ENCODE measurements around the gene BCL11A.

BCL11A gene

GRCh38 chr2:60456115-60456770 is 97.2 kb downstream of the BCL11A start:
- DNase-seq: no peak

DNA sequence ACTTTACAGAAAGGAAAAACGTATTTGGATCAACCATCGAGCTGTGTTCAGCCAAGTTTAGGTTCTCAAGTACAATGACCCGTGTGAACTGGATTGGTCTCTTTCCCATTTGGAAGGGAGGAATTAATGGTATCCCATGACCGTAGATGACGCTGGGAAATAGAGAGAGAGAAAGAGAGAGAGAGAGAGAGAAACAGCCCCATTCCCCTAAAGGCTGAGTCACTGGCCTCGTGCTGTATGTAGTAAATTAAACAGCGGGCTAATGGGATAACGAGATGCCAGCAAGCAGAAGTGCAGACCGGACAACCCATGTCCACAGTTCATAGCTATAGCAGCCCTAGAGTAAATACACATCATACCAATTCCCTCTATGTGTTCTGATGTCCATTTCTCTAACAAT is 99.6 kb downstream of the BCL11A start:
- DNase-seq: no peak

DNA sequence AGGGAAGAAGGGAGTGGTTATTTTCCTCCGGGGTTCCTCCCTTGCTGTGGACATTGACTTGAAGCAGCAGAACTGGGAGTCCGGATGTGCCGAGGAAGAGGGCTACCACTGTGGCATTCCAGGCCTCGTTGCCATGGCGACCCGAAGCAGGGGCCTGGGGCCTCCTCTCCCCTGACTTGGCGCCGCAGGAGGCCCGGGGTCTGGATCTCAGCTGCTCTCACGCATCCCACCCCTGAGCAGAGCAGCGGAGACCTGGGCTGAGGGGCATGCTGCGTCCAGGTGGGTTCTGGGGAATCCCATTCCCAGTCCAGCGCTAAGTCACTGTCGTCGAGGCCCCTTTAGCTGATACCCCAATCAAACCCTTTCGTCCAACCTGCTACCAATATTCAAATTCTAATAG is 100.2 kb downstream of the BCL11A start:
- DNase-seq: no peak

DNA sequence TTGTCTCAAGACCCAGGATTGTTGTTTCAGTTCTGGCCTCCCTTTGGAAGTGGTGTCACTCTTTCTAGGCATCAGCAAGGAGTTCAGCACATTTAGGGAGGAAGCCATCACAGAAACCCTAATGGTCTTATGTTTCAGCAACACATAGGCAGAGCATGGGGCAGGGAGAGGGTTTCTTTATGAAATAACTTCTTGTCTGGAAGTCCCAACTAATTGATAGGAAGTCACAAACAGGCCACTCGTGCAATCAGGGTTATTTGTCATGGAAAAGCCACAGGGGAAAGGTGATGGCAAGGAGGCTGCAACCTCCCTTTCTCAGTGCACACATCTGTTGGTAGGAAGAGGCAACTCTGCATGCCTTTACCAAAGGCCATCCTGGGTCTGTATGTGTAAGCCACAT is 103.0 kb downstream of the BCL11A start:
- no peak for DNase-seq

DNA sequence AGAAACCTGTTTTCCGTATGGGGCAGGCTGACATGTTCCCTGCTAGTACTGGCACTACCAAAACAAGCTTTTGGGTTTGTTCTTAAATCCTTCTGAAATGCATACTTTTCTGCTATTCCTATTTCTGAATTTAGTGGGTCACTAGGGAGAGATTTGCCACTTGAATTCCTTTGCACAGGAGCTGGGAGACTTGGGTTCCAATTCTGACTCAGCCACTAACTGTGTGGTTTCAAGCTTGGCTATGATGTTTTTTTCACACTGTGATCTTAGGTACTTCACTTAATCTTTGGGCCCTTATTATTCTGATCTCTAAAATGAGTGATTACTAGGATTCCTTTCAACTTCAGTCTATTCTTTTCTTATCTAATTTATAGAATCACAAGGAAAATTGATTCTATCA is 105.5 kb downstream of the BCL11A start:
- DNase-seq: no peak

DNA sequence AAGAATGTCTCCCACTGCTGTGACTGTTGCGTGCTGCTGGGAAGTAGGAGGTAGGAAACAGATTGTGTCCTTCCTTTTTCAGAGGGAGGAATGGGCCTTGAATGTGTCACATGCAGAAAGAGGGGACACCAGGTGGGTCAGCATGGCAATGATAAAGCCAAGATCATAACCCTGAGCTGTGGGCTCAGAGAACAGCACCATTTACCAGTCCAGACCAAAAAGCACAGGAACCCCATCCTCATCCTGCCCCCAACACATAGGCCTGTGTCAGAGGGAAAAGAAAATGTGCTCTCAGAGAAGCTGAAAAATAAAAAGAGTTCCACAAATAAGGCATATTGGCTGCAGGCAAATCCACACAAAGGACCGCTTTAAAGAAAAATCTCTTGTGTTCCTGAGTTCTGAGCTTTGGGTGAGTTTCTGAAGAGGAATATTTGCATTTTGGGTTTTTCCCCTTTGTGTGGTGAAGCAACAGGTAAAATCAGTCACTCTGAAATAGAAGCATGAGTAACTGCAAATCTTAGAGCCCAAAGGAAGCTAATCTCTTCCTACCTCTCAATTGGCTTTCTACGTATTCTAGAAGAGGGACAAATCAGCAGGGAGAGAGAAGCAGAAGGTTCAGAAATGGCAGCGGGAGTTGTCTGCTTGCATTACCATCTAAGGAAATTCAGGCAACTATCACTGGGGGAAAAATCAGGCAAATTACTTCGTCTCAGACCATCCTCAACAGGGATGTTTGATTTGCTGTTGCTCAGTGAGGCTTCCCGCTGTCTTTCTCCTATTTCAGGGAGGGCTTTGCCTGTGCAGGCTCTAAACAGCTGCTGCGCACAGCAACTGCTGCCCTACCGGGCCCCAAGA is 106.8 kb downstream of the BCL11A start:
- DNase-seq: peak; percentile 24

- DNase-seq: no peak
These were observed 107.7 kb downstream of the BCL11A start for GRCh38 chr2:60445684-60446179.

GRCh38 chr2:60442608-60443007 is 110.8 kb downstream of the BCL11A start:
- no peak for DNase-seq

- DNase-seq: no peak
These were observed 111.7 kb downstream of the BCL11A start for GRCh38 chr2:60441800-60442199.

DNA sequence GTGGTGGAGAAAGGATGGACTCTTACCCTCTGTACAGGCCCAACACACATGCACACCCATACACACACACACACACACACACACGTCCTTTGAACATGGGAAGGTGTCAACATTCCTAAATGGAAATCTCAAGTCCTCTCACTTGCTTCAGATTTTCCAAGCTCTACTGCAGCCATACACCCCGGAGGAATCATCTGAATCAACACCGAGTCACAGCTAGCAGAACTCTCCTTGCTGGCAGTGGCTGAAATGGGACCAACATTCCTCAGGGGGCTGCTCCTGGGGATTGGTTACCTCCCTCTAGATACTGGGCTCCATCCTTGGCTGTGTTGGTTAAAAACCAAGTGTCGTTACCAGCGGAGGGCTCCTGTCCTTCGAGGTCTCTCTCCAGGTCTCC is 112.7 kb downstream of the BCL11A start:
- DNase-seq: no peak

DNA sequence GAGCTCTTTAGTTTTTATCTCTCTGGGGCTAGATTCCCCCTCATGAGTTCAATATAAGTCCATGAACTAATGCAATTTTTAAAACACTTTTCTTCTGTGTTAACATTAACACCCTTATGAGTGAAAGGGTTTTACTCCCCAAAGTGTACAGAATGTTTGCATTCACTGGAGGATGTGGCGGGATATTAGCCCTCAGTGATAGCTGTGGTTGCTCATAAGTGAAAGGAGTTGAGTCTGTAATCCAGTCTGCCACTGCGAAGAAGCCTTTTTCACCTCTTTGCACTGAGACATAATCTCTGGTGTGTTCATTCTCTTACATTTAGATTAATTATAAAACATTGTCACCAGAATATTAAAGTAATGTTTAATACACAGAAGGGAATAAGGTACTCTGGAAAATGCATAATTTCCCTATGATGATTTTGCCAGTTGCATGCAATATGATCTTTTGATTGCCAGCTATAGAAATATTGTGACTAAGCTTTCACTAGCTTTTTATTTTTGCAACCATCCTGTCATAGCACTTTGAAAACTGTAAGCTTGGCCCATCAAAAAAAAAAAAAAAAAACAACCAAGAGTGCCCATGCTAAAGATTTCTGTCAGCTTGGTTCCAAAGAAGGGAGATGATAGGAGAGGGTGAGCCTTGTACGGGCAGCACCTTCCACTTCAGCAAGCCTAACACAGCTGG is 113.2 kb downstream of the BCL11A start:
- no peak for DNase-seq

DNA sequence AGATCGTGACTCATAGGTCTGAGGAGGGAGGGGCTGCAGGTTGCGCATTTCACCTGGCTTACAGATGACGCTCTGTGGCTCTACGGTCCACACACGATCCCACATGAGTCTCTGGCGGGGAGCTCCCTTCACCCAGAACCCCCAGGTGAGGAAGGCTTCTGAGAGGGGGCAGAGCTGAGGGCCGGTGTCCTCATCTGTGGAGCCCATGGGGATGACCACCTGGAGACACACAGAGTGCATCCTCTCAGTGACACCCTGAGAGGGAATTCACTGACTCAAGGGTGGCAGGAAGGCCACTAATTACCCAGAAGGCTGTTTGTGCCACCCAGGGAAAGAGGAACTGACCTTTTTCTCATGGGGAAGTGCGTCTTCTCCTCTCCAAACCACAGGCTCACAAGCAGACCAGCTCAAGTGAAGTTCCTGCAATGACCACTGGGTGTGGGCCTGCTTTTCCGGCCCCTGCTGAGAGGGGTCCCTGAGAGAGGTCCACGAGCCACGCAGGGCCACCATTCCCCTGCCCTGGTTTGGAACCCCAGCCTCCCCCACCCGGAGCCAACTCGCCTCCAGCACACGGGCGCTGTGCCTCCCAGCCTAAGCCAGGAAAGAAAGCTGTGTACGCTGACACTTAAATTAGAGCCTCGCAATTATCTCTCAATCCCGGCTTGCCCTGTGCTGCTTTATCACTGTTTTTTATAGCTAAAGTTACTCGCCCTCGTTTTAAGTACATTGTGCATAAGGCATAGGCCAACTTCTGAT is 114.1 kb downstream of the BCL11A start:
- no peak for DNase-seq

- DNase-seq: no peak
These were observed 114.8 kb downstream of the BCL11A start for GRCh38 chr2:60438653-60439052.

GRCh38 chr2:60438131-60438530 is 115.3 kb downstream of the BCL11A start:
- DNase-seq: no peak

DNA sequence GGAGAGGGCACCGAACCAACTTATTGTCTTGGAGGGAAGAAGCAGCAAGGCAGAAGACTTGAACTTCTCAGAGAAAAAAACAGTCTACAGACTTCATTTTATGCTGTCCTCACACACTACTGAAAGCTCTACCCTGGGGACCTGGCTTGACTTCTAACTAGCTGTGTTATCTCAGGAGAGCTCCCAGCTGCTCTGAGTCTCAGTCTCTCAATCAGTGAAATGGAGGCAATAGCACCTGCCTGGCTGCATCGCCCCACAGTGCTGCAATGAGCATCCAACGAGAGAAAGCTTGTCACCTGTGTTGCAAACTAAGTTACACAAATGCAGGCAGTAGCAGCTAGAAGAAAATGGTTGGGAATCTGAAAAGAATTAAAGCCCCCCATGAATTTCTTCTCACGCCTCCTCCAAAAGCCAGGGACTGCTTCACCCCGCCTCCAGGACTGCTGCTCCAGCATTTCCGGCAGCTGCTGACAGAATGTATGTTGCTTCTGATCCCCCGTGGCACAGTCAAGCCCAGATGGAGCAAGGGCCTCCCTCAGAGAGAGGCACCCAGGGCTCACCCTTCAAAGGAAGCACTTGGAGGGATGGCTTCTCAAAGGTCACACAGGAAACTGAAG is 116.3 kb downstream of the BCL11A start:
- DNase-seq: no peak

- DNase-seq: no peak
These were observed 120.3 kb downstream of the BCL11A start for GRCh38 chr2:60433018-60433596.

DNA sequence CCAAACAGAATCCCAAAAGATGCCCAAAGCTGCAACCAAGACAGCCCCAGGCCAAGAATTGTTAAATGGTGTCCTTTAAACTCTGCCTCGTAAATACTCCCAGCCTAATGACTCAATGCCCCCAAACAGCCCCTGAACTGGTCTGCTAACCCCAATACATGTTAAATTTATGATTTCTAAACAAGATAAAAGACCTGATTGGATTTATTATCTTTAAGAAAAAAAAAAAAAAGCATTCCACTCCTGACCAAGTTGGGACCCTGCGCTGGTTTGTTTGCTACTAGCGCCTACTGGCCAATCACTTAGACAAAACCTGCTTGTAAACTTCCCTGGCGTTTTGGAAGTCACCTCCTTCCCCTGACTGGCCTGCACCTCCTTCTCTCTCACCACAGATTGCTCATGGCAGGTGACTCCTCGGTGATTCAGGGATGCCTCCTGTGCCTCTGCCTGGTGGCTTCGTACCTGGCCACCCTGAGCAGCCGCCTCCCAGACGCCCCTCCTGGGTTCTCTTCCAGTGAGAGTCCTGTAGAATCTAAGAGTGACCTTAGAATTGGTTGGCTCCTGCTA is 121.3 kb downstream of the BCL11A start:
- no peak for DNase-seq

- DNase-seq: no peak
These were observed 123.8 kb downstream of the BCL11A start for GRCh38 chr2:60429681-60430080.

- DNase-seq: no peak
These were observed 126.6 kb downstream of the BCL11A start for GRCh38 chr2:60426880-60427279.

GRCh38 chr2:60426341-60426740 is 127.1 kb downstream of the BCL11A start:
- DNase-seq: no peak

- DNase-seq: no peak
These were observed 129.2 kb downstream of the BCL11A start for GRCh38 chr2:60424233-60424632.

DNA sequence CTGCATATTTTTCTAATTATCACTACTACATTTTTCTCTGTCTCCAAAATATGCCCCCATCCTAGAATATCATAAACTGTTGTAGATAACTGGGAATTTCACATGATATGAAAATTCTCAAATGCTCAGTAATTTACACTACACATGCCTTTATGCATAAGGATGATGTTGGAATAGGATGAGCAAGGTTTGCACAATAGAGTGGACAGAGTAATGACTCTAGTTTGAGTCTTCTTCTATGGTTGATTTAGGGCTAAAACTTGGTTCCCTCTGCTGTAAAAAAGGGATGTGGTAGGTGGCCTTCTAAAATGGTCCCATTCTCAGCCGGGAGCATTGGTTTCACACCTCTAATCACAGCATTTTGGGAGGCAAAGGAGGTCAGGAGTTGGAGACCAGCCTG is 129.9 kb downstream of the BCL11A start:
- no peak for DNase-seq

Measured in NCI-H146 (cell line).